ENCODE data around the gene ACSS2.
A peak's percentile ranks its signal among the peaks of the same experiment; 100 is the strongest.

The ACSS2 gene, protein sequence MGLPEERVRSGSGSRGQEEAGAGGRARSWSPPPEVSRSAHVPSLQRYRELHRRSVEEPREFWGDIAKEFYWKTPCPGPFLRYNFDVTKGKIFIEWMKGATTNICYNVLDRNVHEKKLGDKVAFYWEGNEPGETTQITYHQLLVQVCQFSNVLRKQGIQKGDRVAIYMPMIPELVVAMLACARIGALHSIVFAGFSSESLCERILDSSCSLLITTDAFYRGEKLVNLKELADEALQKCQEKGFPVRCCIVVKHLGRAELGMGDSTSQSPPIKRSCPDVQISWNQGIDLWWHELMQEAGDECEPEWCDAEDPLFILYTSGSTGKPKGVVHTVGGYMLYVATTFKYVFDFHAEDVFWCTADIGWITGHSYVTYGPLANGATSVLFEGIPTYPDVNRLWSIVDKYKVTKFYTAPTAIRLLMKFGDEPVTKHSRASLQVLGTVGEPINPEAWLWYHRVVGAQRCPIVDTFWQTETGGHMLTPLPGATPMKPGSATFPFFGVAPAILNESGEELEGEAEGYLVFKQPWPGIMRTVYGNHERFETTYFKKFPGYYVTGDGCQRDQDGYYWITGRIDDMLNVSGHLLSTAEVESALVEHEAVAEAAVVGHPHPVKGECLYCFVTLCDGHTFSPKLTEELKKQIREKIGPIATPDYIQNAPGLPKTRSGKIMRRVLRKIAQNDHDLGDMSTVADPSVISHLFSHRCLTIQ

DNA sequence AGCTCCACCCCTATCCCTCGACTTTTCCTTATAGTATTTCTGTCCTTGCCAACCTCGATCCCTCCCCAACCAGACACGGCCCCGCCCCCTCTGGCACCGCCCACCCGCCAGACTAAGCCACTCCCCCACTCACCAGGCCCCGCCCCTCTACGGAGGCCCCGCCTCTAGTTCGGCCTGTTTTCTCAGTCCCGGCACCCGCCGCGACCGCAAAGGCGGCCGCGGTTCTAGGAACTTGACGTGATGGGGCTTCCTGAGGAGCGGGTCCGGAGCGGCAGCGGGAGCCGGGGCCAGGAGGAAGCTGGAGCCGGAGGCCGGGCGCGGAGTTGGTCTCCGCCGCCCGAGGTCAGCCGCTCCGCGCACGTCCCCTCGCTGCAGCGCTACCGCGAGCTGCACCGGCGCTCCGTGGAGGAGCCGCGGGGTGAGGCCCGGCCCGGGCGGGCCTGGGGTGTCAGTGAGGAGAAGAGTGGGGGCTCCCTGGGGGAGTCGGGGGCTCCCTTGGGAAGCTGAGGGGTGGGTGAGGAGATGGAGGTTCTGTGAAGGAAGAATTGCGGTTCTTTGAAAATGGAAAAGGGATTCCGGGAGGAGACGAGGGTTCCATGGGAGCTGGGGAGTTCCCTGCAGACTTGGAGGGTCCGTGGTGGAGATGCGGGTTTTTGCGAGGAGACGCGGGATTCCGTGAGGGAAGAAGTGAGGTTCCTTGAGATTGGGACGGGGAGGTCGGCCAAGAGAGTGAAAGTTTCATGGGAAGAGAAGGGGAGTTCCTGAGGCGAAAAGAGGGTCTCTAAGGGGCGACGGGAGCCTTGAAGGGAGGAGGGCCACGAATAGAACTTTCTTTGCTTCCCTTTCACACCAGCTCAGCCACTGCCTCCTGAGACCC is at the start of gene ACSS2:
Gene ACSS2, plus strand, starts transcription at position 207 of the 877 bp plus-strand sequence. Its CDS starts 34 bp downstream, at position 241.
- peak in 1 of 2 experiments; percentile 95 for DNase-seq (ENCODE audit: low read depth in 2 of 2)

DNA sequence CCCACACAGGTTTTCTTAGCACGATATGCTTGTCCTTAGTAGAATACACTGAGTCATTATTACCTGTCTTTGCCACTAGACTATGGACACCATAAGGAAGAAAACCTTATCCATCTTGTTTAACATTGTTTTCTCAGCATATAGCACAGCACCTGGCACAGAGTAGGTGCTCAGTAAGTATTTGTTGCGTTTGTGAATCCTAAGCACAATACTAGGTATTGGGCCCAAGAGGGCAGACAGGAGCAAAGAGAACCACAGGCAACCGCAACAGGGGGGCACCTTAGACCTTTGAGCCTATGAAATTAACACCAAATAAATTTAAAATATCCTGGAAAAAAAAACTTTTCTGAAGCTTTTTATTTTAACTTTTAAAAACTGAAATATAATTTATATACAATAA is 47.2 kb upstream of the ACSS2 start:
- no peak for DNase-seq (ENCODE audit: low read depth in 2 of 2)

GRCh38 chr20:34831936-34832335 is 44.5 kb upstream of the ACSS2 start:
- no peak for DNase-seq (ENCODE audit: low read depth in 2 of 2)

DNA sequence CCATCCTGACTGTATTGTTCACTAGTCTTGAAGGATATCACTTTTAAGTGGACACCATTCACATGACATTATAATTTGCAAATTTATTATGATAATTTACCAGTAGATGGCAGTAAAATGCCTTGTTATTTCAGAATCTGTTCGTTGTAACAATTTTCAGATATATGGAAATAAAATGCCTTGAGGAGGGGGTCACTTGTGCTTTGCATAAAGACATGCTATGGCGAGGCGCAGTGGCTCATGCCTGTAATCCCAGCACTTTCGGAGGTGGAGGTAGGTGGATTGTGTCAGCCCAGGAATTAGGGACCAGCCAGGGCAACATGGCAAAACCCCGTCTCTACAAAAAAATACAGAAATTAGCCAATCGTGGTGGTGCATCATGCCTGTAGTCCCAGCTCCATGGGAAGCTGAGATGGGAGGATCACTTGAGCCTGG is 41.9 kb upstream of the ACSS2 start:
- no peak for DNase-seq (ENCODE audit: low read depth in 2 of 2)

DNA sequence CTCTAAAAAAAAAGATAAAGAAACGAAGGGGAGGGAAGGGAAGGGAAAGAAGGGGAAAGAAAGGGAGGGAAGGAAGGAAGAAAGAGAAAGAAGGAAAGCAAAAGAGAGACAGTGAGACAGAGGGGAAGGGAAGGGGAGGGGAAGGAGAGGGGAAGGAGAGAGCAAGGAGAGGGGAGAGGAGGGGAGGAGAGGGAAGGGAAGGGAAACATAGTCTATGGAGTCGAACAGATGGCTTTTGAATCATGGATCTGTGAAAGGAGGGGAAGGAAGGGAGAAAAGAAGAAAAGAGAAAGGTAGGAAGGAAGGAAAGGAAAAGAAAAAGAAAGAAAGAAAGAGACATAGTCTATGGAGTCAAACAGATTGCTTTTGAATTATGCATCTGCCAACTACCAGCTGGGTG is 34.3 kb upstream of the ACSS2 start:
- no peak for DNase-seq (ENCODE audit: low read depth in 2 of 2)

GRCh38 chr20:34843421-34843820 is 33.0 kb upstream of the ACSS2 start:
- no peak for DNase-seq (ENCODE audit: low read depth in 2 of 2)

- no peak for DNase-seq (ENCODE audit: low read depth in 2 of 2)
These were observed 27.8 kb upstream of the ACSS2 start for GRCh38 chr20:34848597-34848996.

DNA sequence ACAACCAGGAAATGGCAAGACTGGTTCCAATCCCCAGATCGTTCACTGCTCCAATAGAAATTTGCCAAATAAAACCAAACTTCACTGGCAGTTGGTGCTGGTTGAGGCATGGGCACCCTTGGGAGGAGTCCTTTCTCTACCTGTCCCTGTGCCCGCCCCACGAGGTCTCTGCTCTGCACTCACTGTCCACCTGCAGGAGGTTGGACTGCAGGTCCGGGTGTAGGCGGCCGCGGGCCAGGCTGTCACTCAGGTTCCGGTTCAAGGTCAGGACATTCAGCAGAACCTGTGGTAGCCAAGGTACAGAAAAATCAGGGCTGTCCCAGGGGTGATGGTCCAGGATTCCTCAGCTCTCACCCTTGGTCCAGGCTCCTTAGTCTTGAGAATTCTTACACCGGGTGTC is 26.6 kb upstream of the ACSS2 start:
- DNase-seq (ENCODE audit: low read depth in 2 of 2): no peak

GRCh38 chr20:34850969-34851368 is 25.4 kb upstream of the ACSS2 start:
- no peak for DNase-seq (ENCODE audit: low read depth in 2 of 2)

GRCh38 chr20:34852298-34852697 is 24.1 kb upstream of the ACSS2 start:
- DNase-seq (ENCODE audit: low read depth in 2 of 2): no peak

DNA sequence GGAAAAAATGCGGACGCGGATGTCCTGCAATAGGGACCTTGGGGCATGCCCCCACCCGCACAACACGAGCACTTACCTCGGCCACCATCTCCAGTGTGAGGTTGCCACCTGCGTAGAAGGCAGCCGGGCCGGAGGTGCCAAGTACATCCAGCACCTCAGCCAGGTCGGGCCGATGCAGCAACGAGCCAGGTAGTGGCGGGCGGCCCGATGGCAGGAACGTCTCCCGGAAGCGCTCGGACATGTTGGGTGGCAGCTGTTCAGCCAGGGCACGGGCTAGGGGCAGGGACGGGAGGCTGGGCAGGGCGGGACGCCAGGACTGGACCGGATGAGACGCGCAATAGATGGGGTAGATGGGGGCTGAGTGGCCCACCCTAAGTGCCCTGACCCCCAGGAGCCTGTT is 17.0 kb upstream of the ACSS2 start:
- DNase-seq (ENCODE audit: low read depth in 2 of 2): no peak

DNA sequence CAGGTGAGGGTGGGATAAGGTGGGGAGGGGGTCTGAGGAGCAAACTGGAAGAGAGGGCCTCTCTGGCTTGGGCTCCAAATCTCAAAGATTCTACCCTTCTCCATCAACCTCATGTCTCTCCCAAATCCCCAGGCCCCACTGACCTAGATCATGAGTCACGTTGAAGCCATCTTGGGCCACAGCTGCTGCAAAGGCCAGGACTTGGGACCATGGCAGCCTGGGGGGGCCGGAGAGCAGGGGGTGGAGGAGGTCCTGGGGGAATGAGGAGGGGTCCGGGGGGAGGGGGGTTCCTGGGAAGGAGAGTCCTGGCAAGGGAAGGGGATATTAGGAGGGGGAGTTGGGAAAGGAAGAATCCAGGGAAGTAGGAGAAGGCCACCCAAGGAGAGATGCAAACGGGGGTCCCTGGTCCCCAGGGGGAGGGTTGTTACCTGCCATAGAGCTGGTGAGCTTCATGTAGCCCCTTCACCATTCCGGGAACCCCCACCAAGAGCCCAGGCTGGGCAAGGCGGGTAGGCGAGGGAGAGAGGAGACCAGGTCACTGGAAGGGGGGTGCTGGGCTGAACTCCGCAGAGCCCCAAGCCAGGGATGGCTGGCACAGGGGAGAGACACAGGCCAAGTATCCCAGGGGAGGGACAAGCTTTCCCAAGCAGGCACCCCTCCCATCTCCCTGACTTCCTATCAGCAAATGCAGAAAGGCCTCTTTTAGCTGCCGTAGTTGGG is 16.4 kb upstream of the ACSS2 start:
- no peak for DNase-seq (ENCODE audit: low read depth in 2 of 2)

GRCh38 chr20:34861386-34862084 is 14.9 kb upstream of the ACSS2 start:
- no peak for DNase-seq (ENCODE audit: low read depth in 2 of 2)

- DNase-seq (ENCODE audit: low read depth in 2 of 2): no peak
These were observed 13.7 kb upstream of the ACSS2 start for GRCh38 chr20:34862724-34863123.

GRCh38 chr20:34863421-34863965 is 12.9 kb upstream of the ACSS2 start:
- no peak for DNase-seq (ENCODE audit: low read depth in 2 of 2)

GRCh38 chr20:34864216-34864615 is 12.2 kb upstream of the ACSS2 start:
- no peak for DNase-seq (ENCODE audit: low read depth in 2 of 2)

DNA sequence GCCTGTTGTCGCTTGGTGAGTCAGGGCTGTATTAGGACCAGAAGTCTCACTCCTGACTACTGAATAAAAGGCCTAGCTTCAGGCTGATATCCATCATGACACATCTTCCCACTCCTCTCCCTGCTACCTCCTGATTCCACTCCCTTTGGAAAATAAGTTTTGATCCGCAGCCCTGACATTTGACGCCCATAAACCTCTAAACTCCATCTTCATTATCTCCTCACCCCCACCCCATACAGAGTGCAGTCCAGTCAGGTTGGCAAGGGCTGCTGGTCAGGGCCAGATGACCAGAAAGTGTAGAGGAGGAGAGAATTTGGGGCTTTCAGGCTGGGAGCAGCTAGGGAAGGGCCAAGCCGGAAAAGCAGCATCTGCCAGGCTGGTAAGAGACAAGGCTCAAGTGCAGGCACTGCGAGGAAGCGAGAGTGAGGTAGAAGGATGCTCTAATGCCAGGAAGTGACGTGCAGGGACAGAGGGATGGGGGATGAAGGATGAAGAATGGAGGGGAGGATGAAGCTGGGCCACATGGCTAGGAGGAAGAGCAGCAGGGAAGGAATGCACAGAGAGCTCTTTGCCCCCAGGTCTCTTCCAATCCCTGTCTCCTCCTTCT is 5.0 kb upstream of the ACSS2 start:
- DNase-seq (ENCODE audit: low read depth in 2 of 2): no peak

- no peak for DNase-seq (ENCODE audit: low read depth in 2 of 2)
These were observed 4.3 kb upstream of the ACSS2 start for GRCh38 chr20:34871966-34872621.

DNA sequence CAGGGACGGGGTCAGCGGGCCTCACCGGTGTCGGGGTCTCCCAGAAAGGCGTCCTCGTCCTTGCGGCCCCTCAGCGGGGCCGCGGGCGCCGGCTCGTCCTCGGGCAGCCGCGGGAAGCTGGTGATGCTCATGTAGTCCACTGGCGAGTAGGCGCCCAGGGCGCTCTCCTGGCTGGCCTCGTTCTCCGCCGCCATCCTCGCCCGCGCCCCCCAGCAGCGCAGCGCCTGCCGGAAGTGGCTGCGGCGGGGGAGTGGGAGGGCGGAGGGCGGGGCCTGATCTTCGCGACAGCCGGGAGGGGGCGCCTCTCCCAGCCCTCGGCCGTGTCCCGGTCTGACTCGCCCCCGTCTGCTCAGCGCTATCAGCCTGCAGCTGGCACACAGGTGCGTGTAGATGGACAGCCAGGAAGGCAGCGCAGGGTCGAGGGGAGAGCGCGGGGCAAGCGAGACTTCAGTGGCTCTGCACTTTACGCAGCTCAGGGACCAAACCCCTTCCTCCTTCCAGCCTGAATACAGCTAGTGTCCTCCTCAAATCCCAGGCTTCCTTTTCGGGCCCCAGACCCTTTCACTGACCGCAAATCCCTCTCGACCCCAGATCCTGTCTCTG is 3.7 kb upstream of the ACSS2 start, which contains the start of gene GGT7:
Gene GGT7, minus strand, starts transcription at position 235 of the 603 bp plus-strand sequence. Its CDS starts 41 bp downstream, at position 194.
- peak; percentile 34 to 43 for DNase-seq (ENCODE audit: low read depth in 2 of 2)
